HG02943 (cell line): ENCODE measurements around the gene MYOF.

Experiments
- ATAC-seq: cut with Tn5 transposase; IDR thresholded peaks from one replicate; pipeline ENCODE4 v1.9.1; 2021; ENCODE audit warnings: mild to moderate bottlenecking, low read depth, moderate library complexity; ENCODE audit not compliant: unreplicated experiment

The MYOF gene

GRCh38 chr10:93272884-93273675 lies 209.1 kb downstream of the MYOF start:
- no peak for ATAC-seq

GRCh38 chr10:93271347-93271746 lies 210.8 kb downstream of the MYOF start:
- ATAC-seq, result no peak

GRCh38 chr10:93269281-93269680 lies 212.9 kb downstream of the MYOF start:
- no peak for ATAC-seq

GRCh38 chr10:93268021-93268420 lies 214.1 kb downstream of the MYOF start:
- no peak for ATAC-seq

GRCh38 chr10:93267521-93267920 lies 214.6 kb downstream of the MYOF start:
- ATAC-seq, result peak; percentile 98

GRCh38 chr10:93266858-93267257 lies 215.3 kb downstream of the MYOF start:
- ATAC-seq, result no peak

GRCh38 chr10:93261961-93262610 lies 220.0 kb downstream of the MYOF start:
- no peak for ATAC-seq

- ATAC-seq, result no peak
Observed at GRCh38 chr10:93261089-93261488, 221.0 kb downstream of the MYOF start.

GRCh38 chr10:93259126-93259525 lies 223.0 kb downstream of the MYOF start:
- no peak for ATAC-seq
